Measurements from ENCODE around the gene ELK1. TPM values are rescaled to one million over a fixed set of nuclear protein-coding genes. Genes with fewer than 3 reads are reported as not detected.

The ELK1 gene
- polyA plus RNA-seq, 2 donors, result 6.2 to 13.3 TPM

DNA sequence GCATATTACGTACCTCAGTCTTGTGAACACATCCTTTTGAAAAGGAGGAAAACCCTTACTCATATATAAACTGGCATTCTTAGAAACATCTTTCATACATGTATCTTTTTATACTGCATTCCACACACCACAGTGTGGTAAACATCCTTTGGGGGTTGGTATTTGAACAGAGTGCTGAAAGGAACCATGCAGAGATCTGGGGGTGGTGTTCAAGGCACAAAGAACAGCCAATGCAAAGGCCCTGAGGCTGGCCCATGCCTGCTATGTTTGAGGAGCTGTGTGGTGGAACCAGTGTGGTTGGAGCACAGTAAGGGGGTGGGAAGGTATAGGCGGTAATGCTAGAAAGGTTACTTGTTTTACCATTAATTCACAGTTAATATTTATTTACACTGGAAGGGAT is 2.0 kb downstream of the ELK1 start:
- Histone ChIP-seq H3K9me3 (ENCODE audit: control insufficient read depth in 2 of 2, insufficient read depth in 1 of 2, low read depth in 1 of 2, low read length in 1 of 2) (no peaks in the 10 kb centered on the region), H3K27me3 (ENCODE audit: control insufficient read depth in 1 of 2, insufficient read depth in 2 of 2, low read length in 2 of 2) (no peaks in the 10 kb centered on the region), H3K36me3 (ENCODE audit: control insufficient read depth in 2 of 2, insufficient read depth in 2 of 2, low read length in 1 of 2) (no peaks in the 10 kb centered on the region), H3K27ac (ENCODE audit: low read depth in 2 of 2, low read length in 1 of 2) (no peak overlapping the region), H3K4me1 (ENCODE audit: control insufficient read depth in 2 of 2, insufficient read depth in 2 of 2, low read length in 1 of 2) (peaks cover 0 to 2% of the 10 kb centered on the region in 2 donors), H3K4me3 (ENCODE audit: low read depth in 1 of 2, low read length in 2 of 2) (no peak overlapping the region)
- 71 to 72% methylated on average over 2 of the region's 2 CpGs for WGBS, 2 donors

DNA sequence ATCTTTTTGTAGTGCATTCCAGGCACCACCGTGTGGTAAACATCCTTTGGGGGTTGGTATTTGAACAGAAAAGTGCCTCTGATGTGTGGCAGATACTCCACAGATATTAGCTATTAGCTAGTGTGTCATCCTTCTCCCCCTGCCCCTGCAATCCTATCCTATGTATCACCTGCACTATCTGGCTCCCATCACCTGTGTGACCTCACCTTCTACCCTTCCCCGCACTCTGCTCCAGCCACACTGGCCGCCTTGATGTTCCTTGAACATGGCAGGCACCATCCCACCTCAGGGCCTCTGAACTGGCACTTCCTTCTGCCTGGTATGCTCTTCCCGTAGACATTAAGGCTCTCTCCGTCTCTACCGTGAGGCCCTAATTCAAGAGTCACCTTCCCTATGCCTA is 3.7 kb downstream of the ELK1 start:
- H3K27me3 ChIP-seq (ENCODE audit: control insufficient read depth in 1 of 2, insufficient read depth in 2 of 2, low read length in 2 of 2), result no peaks in the 10 kb centered on the region
- no peaks in the 10 kb centered on the region for H3K9me3 ChIP-seq (ENCODE audit: control insufficient read depth in 2 of 2, insufficient read depth in 1 of 2, low read depth in 1 of 2, low read length in 1 of 2)
- H3K4me3 ChIP-seq (ENCODE audit: low read depth in 1 of 2, low read length in 2 of 2), result no peak overlapping the region
- no peaks in the 10 kb centered on the region for H3K36me3 ChIP-seq (ENCODE audit: control insufficient read depth in 2 of 2, insufficient read depth in 2 of 2, low read length in 1 of 2)
- WGBS, 2 donors, result 76 to 80% methylated on average over 6 of the region's 6 CpGs
- peaks cover 0 to 2% of the 10 kb centered on the region in 2 donors for H3K4me1 ChIP-seq (ENCODE audit: control insufficient read depth in 2 of 2, insufficient read depth in 2 of 2, low read length in 1 of 2)
- H3K27ac ChIP-seq (ENCODE audit: low read depth in 2 of 2, low read length in 1 of 2), result no peak overlapping the region

DNA sequence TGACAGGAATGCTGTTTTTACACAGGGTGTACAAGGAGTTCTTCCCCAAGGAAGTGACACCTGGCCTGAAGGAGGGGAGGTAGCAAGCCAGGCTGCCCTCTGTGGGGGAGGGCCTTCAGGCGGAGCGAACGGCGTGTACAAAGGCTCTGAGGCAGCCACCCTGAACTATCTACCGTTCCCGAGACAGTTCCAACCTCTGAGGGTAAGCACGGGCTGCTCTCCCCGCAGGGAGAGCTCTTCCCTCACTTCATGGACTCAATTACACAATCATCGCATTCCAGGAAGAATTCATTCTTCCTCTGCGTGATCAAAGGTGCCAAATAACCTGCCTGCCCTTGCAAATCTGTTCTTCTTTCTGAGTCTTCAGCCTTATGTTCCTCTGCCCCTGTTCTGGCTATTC is 4.8 kb downstream of the ELK1 start:
- 64 to 72% methylated on average over 10 of the region's 10 CpGs for WGBS, 2 donors
- H3K27me3 ChIP-seq (ENCODE audit: control insufficient read depth in 1 of 2, insufficient read depth in 2 of 2, low read length in 2 of 2), result no peaks in the 10 kb centered on the region
- H3K4me3 ChIP-seq (ENCODE audit: low read depth in 1 of 2, low read length in 2 of 2), result no peak overlapping the region
- H3K27ac ChIP-seq (ENCODE audit: low read depth in 2 of 2, low read length in 1 of 2), result no peak overlapping the region
- H3K4me1 ChIP-seq (ENCODE audit: control insufficient read depth in 2 of 2, insufficient read depth in 2 of 2, low read length in 1 of 2), result no peaks in the 10 kb centered on the region
- no peaks in the 10 kb centered on the region for H3K36me3 ChIP-seq (ENCODE audit: control insufficient read depth in 2 of 2, insufficient read depth in 2 of 2, low read length in 1 of 2)
- no peaks in the 10 kb centered on the region for H3K9me3 ChIP-seq (ENCODE audit: control insufficient read depth in 2 of 2, insufficient read depth in 1 of 2, low read depth in 1 of 2, low read length in 1 of 2)

DNA sequence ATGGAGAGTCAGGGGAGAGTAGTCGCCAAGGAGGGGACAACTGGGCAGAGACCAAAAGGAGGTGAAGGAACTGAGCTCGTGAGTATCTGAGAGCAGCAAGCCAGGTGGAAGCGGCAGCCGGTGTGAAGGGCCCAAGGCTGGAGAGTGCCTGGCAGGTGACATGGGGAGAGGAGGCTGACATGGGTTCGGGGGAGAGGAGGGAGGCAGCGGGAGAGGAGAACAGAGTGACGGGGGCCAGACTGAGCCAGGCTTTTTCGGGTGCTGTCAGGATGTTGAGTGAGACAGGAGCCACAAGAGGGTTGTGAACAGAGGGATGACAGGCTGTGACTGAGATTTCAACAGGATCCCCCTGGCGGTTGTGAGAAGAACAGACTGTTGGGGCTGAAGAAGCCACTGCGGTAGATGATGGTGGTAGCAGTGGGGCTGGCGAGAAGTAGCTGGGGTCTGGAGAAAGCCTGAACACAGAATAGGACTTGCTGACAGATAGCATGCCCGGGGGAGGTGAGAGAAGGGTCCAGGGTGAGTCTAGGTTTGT is 5.7 kb downstream of the ELK1 start:
- H3K4me1 ChIP-seq (ENCODE audit: control insufficient read depth in 2 of 2, insufficient read depth in 2 of 2, low read length in 1 of 2), result no peaks in the 10 kb centered on the region
- no peak overlapping the region for H3K4me3 ChIP-seq (ENCODE audit: low read depth in 1 of 2, low read length in 2 of 2)
- no peaks in the 10 kb centered on the region for H3K27me3 ChIP-seq (ENCODE audit: control insufficient read depth in 1 of 2, insufficient read depth in 2 of 2, low read length in 2 of 2)
- no peaks in the 10 kb centered on the region for H3K9me3 ChIP-seq (ENCODE audit: control insufficient read depth in 2 of 2, insufficient read depth in 1 of 2, low read depth in 1 of 2, low read length in 1 of 2)
- 67 to 71% methylated on average over 12 of the region's 12 CpGs for WGBS, 2 donors
- H3K36me3 ChIP-seq (ENCODE audit: control insufficient read depth in 2 of 2, insufficient read depth in 2 of 2, low read length in 1 of 2), result no peaks in the 10 kb centered on the region
- no peak overlapping the region for H3K27ac ChIP-seq (ENCODE audit: low read depth in 2 of 2, low read length in 1 of 2)

DNA sequence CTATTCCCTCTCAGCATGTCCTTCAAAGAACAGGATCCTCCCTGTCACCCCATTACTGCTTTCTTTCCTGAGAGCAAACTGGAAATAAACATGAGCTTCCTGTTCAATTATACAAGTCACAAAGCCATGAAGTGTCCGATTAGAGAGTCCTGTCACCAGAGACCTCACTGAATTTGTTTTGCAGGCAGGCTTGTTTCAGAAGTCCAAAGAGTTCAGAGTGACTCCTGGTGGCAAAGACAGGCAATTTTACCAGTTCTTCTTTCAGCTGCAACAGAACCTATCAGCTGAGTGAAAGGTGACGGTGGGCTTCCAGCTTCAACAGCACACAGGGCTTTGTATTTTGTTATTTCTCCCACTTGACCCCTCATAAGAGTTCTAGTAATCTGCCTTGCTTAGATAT is 6.4 kb downstream of the ELK1 start:
- Histone ChIP-seq H3K36me3 (ENCODE audit: control insufficient read depth in 2 of 2, insufficient read depth in 2 of 2, low read length in 1 of 2) (peaks cover 0 to 1% of the 10 kb centered on the region in 2 donors), H3K9me3 (ENCODE audit: control insufficient read depth in 2 of 2, insufficient read depth in 1 of 2, low read depth in 1 of 2, low read length in 1 of 2) (no peaks in the 10 kb centered on the region), H3K27ac (ENCODE audit: low read depth in 2 of 2, low read length in 1 of 2) (no peak overlapping the region), H3K4me3 (ENCODE audit: low read depth in 1 of 2, low read length in 2 of 2) (no peak overlapping the region), H3K27me3 (ENCODE audit: control insufficient read depth in 1 of 2, insufficient read depth in 2 of 2, low read length in 2 of 2) (no peaks in the 10 kb centered on the region), H3K4me1 (ENCODE audit: control insufficient read depth in 2 of 2, insufficient read depth in 2 of 2, low read length in 1 of 2) (no peaks in the 10 kb centered on the region)
- 28 to 35% methylated on average over 2 of the region's 2 CpGs for WGBS, 2 donors

DNA sequence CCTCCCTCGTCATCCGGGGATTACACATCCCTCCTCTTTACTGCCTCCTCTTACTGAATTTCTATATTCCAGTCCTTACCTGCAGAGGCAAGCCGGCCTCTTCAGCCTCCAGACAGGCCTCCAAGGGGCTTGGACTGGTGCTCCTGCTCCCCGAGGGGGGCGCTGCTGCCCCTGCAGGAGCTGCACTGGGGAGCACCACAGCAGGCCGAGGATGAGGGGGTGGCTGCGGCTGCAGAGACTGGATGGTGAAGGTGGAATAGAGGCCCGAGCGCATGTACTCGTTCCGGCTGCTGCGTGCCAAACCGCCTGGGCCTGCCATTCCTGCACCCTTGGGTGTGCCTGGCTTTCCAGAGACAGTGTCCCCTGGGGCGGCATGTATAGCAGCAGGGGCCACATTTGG is 11.5 kb downstream of the ELK1 start:
- WGBS, 2 donors, result 89 to 95% methylated on average over 14 of the region's 14 CpGs
- Histone ChIP-seq H3K36me3 (ENCODE audit: control insufficient read depth in 2 of 2, insufficient read depth in 2 of 2, low read length in 1 of 2) (peaks cover 0 to 21% of the 10 kb centered on the region in 2 donors), H3K27me3 (ENCODE audit: control insufficient read depth in 1 of 2, insufficient read depth in 2 of 2, low read length in 2 of 2) (no peaks in the 10 kb centered on the region), H3K9me3 (ENCODE audit: control insufficient read depth in 2 of 2, insufficient read depth in 1 of 2, low read depth in 1 of 2, low read length in 1 of 2) (no peaks in the 10 kb centered on the region), H3K4me1 (ENCODE audit: control insufficient read depth in 2 of 2, insufficient read depth in 2 of 2, low read length in 1 of 2) (no peaks in the 10 kb centered on the region), H3K27ac (ENCODE audit: low read depth in 2 of 2, low read length in 1 of 2) (no peak overlapping the region), H3K4me3 (ENCODE audit: low read depth in 1 of 2, low read length in 2 of 2) (no peak overlapping the region)

DNA sequence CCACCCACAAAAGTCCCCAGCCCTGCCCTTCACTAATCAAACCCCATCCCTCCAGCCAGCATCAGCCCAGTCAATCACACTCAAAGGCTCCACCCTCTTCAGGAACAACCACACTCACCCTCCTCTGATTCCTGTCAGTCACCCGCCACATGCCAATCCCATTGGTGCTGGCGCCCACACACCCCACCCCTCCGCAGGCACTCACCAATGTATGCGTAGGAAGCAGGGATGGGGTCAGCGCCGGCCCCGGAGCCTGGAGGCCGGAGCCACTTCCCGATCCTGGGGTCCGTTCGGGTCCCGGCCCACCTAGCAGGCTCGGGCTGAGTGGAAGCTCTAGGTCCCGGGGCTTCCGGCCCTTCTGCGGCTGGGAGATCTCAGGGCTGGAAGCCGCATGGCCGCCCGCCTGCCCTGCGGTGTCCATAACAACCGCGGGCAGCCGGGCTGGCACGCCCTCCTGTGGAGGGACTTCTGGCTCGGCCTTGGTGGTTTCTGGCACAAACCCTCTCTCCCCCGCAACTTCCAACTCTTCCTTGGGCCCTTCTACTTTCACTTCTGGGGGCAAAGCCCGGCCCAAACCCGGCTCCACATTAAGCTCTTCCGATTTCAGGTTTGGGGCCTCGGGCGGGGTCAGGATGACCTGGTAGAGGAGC is 12.7 kb downstream of the ELK1 start:
- Histone ChIP-seq H3K27me3 (ENCODE audit: control insufficient read depth in 1 of 2, insufficient read depth in 2 of 2, low read length in 2 of 2) (no peaks in the 10 kb centered on the region), H3K9me3 (ENCODE audit: control insufficient read depth in 2 of 2, insufficient read depth in 1 of 2, low read depth in 1 of 2, low read length in 1 of 2) (no peaks in the 10 kb centered on the region), H3K27ac (ENCODE audit: low read depth in 2 of 2, low read length in 1 of 2) (no peak overlapping the region), H3K4me3 (ENCODE audit: low read depth in 1 of 2, low read length in 2 of 2) (no peak overlapping the region), H3K4me1 (ENCODE audit: control insufficient read depth in 2 of 2, insufficient read depth in 2 of 2, low read length in 1 of 2) (no peaks in the 10 kb centered on the region), H3K36me3 (ENCODE audit: control insufficient read depth in 2 of 2, insufficient read depth in 2 of 2, low read length in 1 of 2) (peaks cover 0 to 21% of the 10 kb centered on the region in 2 donors)
- WGBS, 2 donors, result 65 to 66% methylated on average over 31 of the region's 31 CpGs

DNA sequence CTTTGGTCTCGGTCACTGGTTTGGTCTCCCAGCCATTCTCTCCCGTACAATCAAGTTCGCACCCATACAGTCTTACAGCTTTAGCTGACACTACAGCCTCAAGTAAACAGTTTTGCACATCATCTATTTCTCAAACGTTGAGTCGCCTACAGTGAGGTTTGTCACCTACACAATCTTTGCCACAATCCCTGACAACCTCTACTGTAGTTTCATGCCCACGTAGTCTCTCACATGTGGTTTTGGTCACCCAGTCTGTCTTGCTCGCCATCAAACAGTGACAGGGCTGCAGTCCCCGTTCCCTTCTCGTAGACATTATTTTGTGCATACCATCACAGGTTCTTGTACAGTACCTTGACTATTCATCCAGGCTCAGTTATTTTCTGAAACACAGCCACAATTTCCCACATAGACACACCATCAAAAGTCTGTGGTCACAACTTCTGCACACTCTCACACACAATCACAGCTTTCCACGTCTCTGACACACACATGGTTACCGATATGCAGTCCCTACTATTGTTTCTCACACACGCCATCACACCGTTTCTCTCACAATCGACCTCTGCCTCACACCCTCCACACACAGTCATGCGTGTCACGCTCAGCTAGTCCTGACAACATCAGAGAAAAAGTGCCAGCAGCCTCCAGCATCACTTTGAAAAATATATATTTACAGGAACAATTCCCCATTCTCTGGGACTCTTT is 15.3 kb downstream of the ELK1 start:
- WGBS, 2 donors, result 82 to 84% methylated on average over 16 of the region's 16 CpGs
- no peaks in the 10 kb centered on the region for H3K4me1 ChIP-seq (ENCODE audit: control insufficient read depth in 2 of 2, insufficient read depth in 2 of 2, low read length in 1 of 2)
- peaks cover 0 to 21% of the 10 kb centered on the region in 2 donors for H3K36me3 ChIP-seq (ENCODE audit: control insufficient read depth in 2 of 2, insufficient read depth in 2 of 2, low read length in 1 of 2)

DNA sequence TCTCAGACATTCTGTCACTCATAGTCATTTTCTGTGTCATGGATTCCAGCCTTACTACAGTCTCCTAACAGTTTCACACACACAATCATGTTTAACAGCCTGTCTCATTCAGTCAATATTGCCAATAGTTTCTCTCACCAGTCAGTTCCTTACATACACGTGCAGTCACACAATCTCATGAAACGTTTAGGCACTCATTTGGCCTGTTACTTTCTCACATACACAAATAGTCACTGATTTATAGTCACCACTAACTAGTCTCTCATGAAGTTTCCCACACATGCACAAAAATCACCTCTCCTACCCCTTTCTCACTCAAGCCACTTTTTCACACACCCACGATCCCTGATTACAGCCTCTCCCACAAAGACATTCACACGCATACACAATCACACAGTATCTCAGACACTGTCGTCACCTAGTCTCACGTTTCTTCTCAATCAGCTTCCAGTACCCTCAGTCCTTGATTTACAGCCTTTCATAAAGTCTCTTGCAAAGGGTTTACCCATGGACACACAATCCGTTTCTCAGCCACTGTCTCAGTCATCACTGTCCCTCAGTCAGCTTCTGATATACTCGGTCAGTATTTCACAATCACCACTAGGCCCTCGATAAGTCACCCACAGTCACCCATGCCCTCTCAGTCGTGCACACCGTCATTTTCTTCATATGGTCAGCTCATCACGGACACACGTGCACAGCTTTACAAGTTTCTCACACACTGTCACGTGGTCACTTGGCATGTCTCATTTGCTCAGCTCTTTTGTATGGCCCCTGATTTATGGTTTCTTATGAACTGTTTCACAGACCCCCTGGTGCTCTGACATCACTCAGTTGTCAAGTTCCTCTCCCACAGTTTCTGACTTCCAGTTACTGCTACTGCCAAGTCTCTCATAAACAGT is 16.4 kb downstream of the ELK1 start:
- no peak overlapping the region for H3K27ac ChIP-seq (ENCODE audit: low read depth in 2 of 2, low read length in 1 of 2)
- H3K9me3 ChIP-seq (ENCODE audit: control insufficient read depth in 2 of 2, insufficient read depth in 1 of 2, low read depth in 1 of 2, low read length in 1 of 2), result no peaks in the 10 kb centered on the region
- no peaks in the 10 kb centered on the region for H3K4me1 ChIP-seq (ENCODE audit: control insufficient read depth in 2 of 2, insufficient read depth in 2 of 2, low read length in 1 of 2)
- 72 to 79% methylated on average over 14 of the region's 14 CpGs for WGBS, 2 donors
- no peaks in the 10 kb centered on the region for H3K27me3 ChIP-seq (ENCODE audit: control insufficient read depth in 1 of 2, insufficient read depth in 2 of 2, low read length in 2 of 2)
- peaks cover 0 to 20% of the 10 kb centered on the region in 2 donors for H3K36me3 ChIP-seq (ENCODE audit: control insufficient read depth in 2 of 2, insufficient read depth in 2 of 2, low read length in 1 of 2)
- H3K4me3 ChIP-seq (ENCODE audit: low read depth in 1 of 2, low read length in 2 of 2), result no peak overlapping the region

More for the DNA sequence above, 15.3 kb downstream of the ELK1 start:
- H3K27ac ChIP-seq (ENCODE audit: low read depth in 2 of 2, low read length in 1 of 2), result no peak overlapping the region
- H3K4me3 ChIP-seq (ENCODE audit: low read depth in 1 of 2, low read length in 2 of 2), result no peak overlapping the region
- H3K9me3 ChIP-seq (ENCODE audit: control insufficient read depth in 2 of 2, insufficient read depth in 1 of 2, low read depth in 1 of 2, low read length in 1 of 2), result no peaks in the 10 kb centered on the region
- no peaks in the 10 kb centered on the region for H3K27me3 ChIP-seq (ENCODE audit: control insufficient read depth in 1 of 2, insufficient read depth in 2 of 2, low read length in 2 of 2)
